ENCODE measurements around the gene DLGAP1. TPM values are rescaled to one million over a fixed set of nuclear protein-coding genes. Genes with fewer than 3 reads are reported as not detected.
A peak's percentile ranks its signal among the peaks of the same experiment; 100 is the strongest.

Gene DLGAP1
- total RNA-seq, 1 donor from 2014 or later = 18.5 TPM

GRCh38 chr18:3525870-3526420 is 929.2 kb downstream of the DLGAP1 start:
- H2AFZ ChIP-seq (replicated peaks) = no peak overlapping the region
- peaks cover 29% of the 10 kb centered on the region for H3K4me1 Mint-ChIP-seq
- no peaks in the 10 kb centered on the region for H3K36me3 Mint-ChIP-seq
- H3K27ac Mint-ChIP-seq = peak overlapping the region; percentile 93
- H3K4me3 Mint-ChIP-seq = no peak overlapping the region
- no peaks in the 10 kb centered on the region for H3K27me3 ChIP-seq
- no peak overlapping the region for H3K9ac ChIP-seq
- no peaks in the 10 kb centered on the region for H4K20me1 ChIP-seq (ENCODE audit: low read depth)
- H3K27me3 Mint-ChIP-seq (ENCODE audit: insufficient read depth, low read depth) = no peaks in the 10 kb centered on the region
- no peaks in the 10 kb centered on the region for H3K79me2 ChIP-seq (ENCODE audit: low read depth)
- peaks cover 6% of the 10 kb centered on the region for H3K36me3 ChIP-seq
- peaks cover 5% of the 10 kb centered on the region for H3K9me3 ChIP-seq (ENCODE audit: low read depth)
- no peak overlapping the region for H3K4me3 ChIP-seq
- no peak overlapping the region for H3K27ac ChIP-seq
- H3F3A ChIP-seq (ENCODE audit: low read depth) = peaks cover 13% of the 10 kb centered on the region
- TF ChIP-seq EZH2 (IDR thresholded peaks at IDR 0.05) (no peak), CTCF (IDR thresholded peaks at IDR 0.05) (no peak), EZH2phosphoT487 (IDR thresholded peaks at IDR 0.05) (no peak)
- H3K4me2 ChIP-seq = no peak overlapping the region
- H3K4me1 ChIP-seq = peaks cover 22% of the 10 kb centered on the region
- DNase-seq (ENCODE audit: low spot score) = no peak
- H3K9me3 Mint-ChIP-seq = peaks cover 13% of the 10 kb centered on the region

- Histone ChIP-seq H4K20me1 (ENCODE audit: low read depth) (no peaks in the 10 kb centered on the region), H3K27ac (no peak overlapping the region), H3K4me1 (peaks cover 33% of the 10 kb centered on the region), H3K79me2 (ENCODE audit: low read depth) (no peaks in the 10 kb centered on the region), H3K27me3 (no peaks in the 10 kb centered on the region), H3F3A (ENCODE audit: low read depth) (peaks cover 13% of the 10 kb centered on the region), H3K9ac (no peak overlapping the region), H2AFZ (replicated peaks) (no peak overlapping the region), H3K4me3 (no peak overlapping the region), H3K9me3 (ENCODE audit: low read depth) (peaks cover 5% of the 10 kb centered on the region), H3K36me3 (peaks cover 6% of the 10 kb centered on the region), H3K4me2 (no peak overlapping the region)
- H3K9me3 Mint-ChIP-seq = peaks cover 13% of the 10 kb centered on the region
- DNase-seq (ENCODE audit: low spot score) = no peak
- H3K27ac Mint-ChIP-seq = no peak overlapping the region
- no peak for TF ChIP-seq EZH2phosphoT487 (IDR thresholded peaks at IDR 0.05)
- TF ChIP-seq EZH2 (IDR thresholded peaks at IDR 0.05) = no peak
- TF ChIP-seq CTCF (IDR thresholded peaks at IDR 0.05) = no peak
- peaks cover 36% of the 10 kb centered on the region for H3K4me1 Mint-ChIP-seq
- no peaks in the 10 kb centered on the region for H3K36me3 Mint-ChIP-seq
- no peak overlapping the region for H3K4me3 Mint-ChIP-seq
- no peaks in the 10 kb centered on the region for H3K27me3 Mint-ChIP-seq (ENCODE audit: insufficient read depth, low read depth)
Measured at GRCh38 chr18:3524706-3525105, 930.4 kb downstream of the DLGAP1 start.

- peaks cover 5% of the 10 kb centered on the region for H3K9me3 ChIP-seq (ENCODE audit: low read depth)
- H3K36me3 Mint-ChIP-seq = no peaks in the 10 kb centered on the region
- peaks cover 6% of the 10 kb centered on the region for H3K36me3 ChIP-seq
- no peak overlapping the region for H3K4me2 ChIP-seq
- no peaks in the 10 kb centered on the region for H3K27me3 Mint-ChIP-seq (ENCODE audit: insufficient read depth, low read depth)
- H3K4me1 Mint-ChIP-seq = peaks cover 15% of the 10 kb centered on the region
- H4K20me1 ChIP-seq (ENCODE audit: low read depth) = no peaks in the 10 kb centered on the region
- H3F3A ChIP-seq (ENCODE audit: low read depth) = no peaks in the 10 kb centered on the region
- no peaks in the 10 kb centered on the region for H3K27me3 ChIP-seq
- TF ChIP-seq CTCF (IDR thresholded peaks at IDR 0.05) = no peak
- TF ChIP-seq EZH2phosphoT487 (IDR thresholded peaks at IDR 0.05) = no peak
- no peak for TF ChIP-seq EZH2 (IDR thresholded peaks at IDR 0.05)
- no peak for DNase-seq (ENCODE audit: low spot score)
- H3K9ac ChIP-seq = no peak overlapping the region
- peaks cover 14% of the 10 kb centered on the region for H3K4me1 ChIP-seq
- H3K79me2 ChIP-seq (ENCODE audit: low read depth) = no peaks in the 10 kb centered on the region
- no peak overlapping the region for H3K4me3 ChIP-seq
- no peak overlapping the region for H3K27ac ChIP-seq
- peaks cover 10% of the 10 kb centered on the region for H3K9me3 Mint-ChIP-seq
- peak overlapping the region; percentile 3 for H3K27ac Mint-ChIP-seq
- no peak overlapping the region for H2AFZ ChIP-seq (replicated peaks)
- H3K4me3 Mint-ChIP-seq = no peak overlapping the region
Measured at GRCh38 chr18:3520230-3521085, 934.6 kb downstream of the DLGAP1 start.
